Upper lobe of left lung (tissue), 4 donors: ENCODE data around the gene RPL5.

Source experiments
- EP300 ChIP-seq, 4 donors: sonication (generic); formaldehyde crosslinking; IDR thresholded peaks; one replicate each; pipeline ENCODE4 v1.5.1; 2017; ENCODE audit warnings: antibody characterized with exemption in 4 of 4, control low read depth in 2 of 4
- POLR2A ChIP-seq, 4 donors: fragments of 450-650 bp; IDR thresholded peaks; one replicate each; pipeline ENCODE4 v1.5.1; 2016 to 2017; ENCODE audit warnings: antibody characterized with exemption in 4 of 4, mild to moderate bottlenecking in 2 of 4
- POLR2AphosphoS5 ChIP-seq, 2 donors: sonication (generic); formaldehyde crosslinking; IDR thresholded peaks; one replicate each; pipeline ENCODE4 v1.5.1; 2017; ENCODE audit warnings: antibody characterized with exemption in 2 of 2
- TF ChIP-seq, protein P1 (sequence below), 6 experiments: fragments of 450-650 bp in 4 of 6; fragments of 200-600 bp in 2 of 6; sonication (generic) in 2 of 6; IDR thresholded peaks; one replicate each; pipeline ENCODE4 v1.5.1; 2016 to 2019; ENCODE audit warnings: antibody characterized with exemption in 6 of 6

DNA sequence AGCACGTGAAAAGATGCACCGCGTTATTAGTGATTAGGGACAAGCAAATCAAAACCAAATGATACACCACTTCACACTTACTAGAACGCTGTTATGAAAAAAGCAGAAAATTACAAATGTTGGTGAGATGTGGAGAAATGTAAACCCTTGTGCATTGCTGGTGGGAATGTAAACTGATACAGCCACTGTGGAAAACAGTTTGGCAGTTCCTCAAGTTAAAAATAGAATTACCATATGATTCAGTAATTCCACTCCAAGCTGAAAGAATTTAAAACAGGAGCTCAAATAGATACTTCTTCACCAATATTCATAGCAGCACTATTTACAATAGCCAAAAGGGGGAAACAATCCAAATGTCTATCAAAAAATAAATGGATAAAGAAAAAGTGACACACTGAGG, 36.7 kb upstream of the RPL5 start:
- TF ChIP-seq, protein P1, sequence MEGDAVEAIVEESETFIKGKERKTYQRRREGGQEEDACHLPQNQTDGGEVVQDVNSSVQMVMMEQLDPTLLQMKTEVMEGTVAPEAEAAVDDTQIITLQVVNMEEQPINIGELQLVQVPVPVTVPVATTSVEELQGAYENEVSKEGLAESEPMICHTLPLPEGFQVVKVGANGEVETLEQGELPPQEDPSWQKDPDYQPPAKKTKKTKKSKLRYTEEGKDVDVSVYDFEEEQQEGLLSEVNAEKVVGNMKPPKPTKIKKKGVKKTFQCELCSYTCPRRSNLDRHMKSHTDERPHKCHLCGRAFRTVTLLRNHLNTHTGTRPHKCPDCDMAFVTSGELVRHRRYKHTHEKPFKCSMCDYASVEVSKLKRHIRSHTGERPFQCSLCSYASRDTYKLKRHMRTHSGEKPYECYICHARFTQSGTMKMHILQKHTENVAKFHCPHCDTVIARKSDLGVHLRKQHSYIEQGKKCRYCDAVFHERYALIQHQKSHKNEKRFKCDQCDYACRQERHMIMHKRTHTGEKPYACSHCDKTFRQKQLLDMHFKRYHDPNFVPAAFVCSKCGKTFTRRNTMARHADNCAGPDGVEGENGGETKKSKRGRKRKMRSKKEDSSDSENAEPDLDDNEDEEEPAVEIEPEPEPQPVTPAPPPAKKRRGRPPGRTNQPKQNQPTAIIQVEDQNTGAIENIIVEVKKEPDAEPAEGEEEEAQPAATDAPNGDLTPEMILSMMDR (IDR thresholded peaks at IDR 0.05) = no peak
- TF ChIP-seq EP300 (IDR thresholded peaks at IDR 0.05) (no peak), POLR2A (IDR thresholded peaks at IDR 0.05) (no peak), POLR2AphosphoS5 (IDR thresholded peaks at IDR 0.05) (no peak)
